NCI-H1417 treated with DMSO at 0.1 percent for 48 hours (cell line): ENCODE results near the gene CCT3.
A peak's percentile ranks its signal among the peaks of the same experiment; 100 is the strongest.
"Not testable (repeated sequence)": the region's sequence is repeated elsewhere in the genome, so short reads cannot be mapped to it uniquely, and the experiment has no call there.

Source experiments
- DNase-seq: peaks from one replicate; lab custom pipeline; 2025; lab: John Stamatoyannopoulos, UW

The CCT3 gene

DNA sequence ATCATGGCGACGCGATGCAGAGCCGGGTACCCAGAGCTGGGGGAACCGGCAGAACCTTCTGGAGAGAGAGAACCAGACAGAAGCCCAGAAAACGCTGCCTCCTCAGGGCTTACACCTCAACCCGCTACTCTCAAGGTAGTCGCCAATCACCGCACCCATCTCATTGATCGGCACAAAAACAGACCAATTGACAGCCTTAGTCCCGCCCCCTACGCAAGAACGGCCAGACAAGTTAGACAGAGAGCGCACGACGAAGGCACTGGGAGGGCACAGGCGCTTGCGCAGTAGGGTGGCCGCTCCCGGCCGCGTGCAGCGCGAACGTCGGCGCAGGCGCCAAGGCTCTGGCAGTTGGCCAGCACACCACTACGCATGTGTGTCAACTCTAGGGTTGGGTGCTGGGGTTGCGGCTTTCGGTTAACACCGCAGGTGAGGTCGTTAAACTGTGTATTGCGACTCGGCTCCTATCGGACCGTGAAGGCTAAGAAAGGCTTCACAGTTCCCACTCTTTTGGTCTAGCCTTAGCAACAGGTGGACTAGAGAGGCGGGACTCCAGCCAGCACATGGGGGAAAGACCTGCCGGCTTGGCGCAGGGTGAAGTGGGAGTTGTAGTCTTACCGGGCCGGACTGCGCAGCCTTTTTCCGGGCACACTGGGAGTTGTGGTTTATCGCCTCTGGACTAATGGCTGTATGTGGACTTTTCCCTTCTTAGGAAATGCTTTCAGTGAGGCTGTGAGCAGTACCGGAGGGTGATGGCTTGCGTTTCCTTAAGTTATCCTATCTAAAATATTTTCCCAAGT, at the start of gene CCT3, which contains the start of gene TSACC:
TSS of gene CCT3 (minus strand) at position 113 of the 797 bp plus-strand sequence. CDS start at position 5, 108 bp downstream.
TSS of gene TSACC (plus strand) at position 347 of the 797 bp plus-strand sequence. CDS start 1,232 bp downstream, outside the sequence.
- DNase-seq: peak; percentile 99

DNA sequence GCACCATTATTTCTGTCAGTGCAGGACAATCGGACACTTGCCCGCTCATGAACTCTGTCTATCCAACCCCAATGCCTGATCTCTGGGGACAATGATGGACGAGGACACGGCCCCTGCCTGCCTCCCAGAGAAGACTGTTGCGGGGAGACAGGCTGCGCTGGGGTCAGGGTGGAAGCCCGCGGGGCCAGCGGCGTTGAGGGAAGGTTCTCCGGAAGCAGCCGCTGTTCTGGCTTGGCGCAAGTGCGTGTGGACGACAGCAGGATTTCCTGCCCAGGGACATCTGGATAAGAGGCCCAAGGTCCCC, 49.7 kb upstream of the CCT3 start:
- no peak for DNase-seq

DNA sequence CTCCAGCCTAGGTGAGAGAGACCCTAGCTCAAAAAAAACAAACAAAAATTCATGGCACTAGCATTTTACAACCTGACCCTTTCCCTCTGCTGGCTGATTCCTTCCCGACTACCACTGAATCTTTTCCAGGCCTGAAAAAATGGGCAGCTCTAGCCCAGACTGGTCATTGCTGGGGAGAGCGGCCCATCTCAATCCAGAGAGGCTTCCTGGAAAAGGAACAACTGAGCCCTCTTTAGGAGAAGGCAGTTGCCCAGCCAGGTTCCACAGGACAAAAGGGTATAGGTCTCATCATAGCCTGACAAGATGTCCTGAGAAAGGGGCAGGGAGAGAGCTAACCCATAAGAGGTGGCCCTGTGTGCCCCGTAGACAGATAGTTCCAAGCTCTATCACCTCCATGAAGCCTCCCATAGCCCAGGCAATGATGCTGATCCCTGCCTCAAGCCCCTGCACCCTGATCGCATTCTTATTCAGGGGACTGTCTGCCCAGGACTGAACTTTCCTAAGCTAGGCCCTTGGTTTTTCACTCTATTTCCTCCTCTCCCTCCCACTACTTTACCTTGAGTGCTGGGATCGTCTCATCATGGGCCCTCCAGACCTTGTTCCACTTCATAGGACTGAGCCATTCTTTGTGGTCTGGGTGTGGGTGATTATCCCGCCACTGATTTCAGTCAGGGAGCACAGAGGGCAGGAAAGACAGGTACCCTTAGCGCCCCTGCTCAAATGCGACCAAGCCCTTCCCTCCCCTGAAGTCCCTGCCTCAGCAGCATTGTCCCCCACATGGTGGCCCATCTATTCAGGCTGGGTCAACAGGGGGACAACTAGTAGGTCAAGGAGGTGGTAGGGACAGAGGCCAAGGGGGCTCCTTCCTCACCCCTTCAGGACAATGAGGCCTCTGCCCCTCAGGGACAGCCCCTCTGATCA, 49.1 kb upstream of the CCT3 start:
- DNase-seq: no peak

DNA sequence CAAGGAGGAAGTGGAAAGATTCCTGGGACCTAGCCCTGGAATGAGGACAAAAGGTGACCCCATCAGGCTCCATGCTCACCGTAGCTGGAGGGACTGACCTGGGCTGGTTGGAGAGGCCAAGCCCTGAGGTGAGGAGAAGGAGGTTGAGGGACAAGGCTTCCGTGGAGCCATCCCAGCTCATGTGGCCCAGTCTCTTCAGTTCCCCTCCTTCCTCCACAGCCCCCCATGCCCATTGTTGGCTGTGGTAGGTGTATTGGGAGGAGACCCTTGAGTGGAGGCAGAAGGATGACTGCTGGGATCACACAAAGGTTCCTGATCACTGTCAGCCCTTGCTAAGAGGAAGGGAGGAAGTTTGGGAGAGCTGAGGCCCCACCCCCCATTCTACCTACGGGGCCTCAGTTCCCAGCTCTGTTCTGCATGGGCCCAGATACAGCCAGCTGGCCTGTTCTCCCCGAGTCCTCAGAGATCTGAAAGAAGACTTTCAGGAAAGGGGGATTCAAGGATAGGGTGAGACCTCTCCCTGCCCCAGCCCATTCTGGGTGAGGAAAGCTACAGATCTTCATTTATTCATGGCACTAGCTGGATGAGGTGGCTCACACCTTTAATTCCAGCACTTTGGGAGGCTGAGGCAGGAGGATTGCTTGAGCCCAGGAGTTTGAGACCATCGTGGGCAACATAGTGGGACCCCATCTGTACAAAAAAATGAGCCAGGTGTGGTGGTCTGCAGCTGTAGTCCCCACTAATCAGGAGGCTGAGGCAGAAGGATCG, 48.2 kb upstream of the CCT3 start:
- DNase-seq: no peak

DNA sequence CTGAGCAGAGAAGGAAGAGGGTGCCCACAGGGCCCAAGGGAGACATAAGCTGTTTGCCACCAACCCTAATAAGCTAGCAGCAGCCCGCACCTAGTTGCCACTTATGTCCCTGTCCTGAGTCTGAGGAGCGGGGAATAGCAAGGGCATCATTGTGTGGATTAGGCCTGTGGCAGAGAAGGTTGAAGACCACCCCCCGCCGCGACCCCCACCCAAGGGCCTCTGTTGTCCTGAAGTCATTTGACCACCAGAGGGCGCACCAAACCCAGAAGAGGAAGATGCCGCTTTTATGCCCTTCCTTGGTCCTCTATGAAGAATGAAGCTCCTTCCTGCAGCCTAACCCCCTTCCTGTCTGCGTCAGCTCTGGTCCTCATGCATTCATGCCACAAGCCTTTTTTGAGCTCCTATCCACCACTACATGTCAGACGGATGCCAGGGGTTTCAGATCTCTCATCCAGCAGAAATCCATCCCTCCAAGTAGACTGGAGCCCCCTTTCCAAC, 47.5 kb upstream of the CCT3 start:
- DNase-seq: peak; percentile 19

DNA sequence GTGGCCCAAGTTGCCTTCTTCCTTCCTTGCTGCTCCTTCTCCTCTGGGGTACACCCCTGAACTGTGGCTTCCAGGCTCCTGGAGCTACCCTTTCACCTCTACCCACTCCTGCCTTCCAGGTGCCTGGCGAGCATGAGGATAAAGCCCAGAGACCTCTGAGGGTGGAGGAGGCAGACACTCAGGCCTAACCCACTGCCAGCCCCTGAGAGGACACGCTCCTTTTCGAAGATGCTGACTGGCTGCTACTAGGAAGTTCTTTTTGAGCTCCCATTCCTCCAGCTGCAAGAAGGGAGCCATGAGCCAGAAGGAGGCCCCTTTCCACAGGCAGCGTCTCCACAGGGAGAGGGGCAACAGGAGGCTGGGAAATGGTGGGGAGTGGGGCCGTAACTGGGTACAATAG, 46.6 kb upstream of the CCT3 start:
- DNase-seq: no peak

DNA sequence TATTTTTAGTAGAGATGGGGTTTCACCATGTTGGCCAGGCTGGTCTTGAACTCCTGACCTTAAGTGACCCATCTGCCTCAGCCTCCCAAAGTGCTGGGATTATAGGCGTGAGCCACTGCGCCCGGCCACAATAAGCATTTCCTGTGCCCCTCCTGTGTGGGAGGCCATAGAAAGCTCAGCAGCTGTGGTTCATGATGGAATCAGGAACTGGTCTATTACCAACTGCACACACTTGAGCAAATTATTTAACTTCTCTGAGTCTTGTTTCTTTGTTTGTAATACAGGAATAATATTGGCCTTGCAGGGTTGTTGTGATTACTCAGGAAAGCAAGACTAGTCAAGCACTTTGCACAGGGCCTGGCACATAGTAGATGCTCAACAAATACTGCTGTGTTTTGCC, 45.9 kb upstream of the CCT3 start:
- no peak for DNase-seq

DNA sequence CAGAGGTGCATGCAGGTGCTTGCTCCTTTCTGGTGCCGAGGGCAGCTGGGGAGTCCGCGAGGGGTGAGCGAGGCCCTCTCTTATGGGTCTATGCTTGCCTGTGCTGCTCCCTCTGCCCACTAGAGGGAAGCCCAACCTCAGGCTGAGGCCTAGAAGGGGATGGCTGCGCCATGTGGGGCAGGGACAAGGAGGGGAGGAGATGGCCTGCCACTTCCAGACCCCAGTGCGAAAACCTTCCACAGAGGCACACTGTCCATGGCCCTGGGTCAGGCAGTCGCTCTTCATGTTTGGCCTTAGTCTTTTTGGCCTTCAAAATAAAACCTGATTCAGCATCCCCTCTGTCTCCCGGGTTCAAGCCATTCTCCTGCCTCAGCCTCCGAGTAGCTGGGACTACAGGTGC, 44.9 kb upstream of the CCT3 start:
- DNase-seq: no peak

DNA sequence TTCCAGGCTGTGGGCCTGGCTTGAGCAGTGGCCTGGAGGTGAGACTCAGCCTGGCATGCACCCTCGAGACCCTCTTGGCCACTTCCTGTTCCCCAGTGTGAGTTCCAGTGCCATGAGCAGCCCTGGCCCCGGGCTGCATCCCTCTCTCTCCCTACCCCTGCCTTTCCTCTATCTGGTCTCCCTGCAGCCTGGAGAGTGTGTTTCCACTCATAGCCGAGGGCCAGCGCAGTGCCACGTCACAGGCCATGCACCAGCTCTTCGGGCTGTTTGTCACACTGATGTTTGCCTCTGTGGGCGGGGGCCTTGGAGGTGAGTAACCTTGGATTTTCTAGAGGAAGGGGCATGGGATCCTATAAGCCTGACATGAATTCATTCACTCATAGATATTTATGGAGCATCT, 44.5 kb upstream of the CCT3 start:
- DNase-seq: no peak

DNA sequence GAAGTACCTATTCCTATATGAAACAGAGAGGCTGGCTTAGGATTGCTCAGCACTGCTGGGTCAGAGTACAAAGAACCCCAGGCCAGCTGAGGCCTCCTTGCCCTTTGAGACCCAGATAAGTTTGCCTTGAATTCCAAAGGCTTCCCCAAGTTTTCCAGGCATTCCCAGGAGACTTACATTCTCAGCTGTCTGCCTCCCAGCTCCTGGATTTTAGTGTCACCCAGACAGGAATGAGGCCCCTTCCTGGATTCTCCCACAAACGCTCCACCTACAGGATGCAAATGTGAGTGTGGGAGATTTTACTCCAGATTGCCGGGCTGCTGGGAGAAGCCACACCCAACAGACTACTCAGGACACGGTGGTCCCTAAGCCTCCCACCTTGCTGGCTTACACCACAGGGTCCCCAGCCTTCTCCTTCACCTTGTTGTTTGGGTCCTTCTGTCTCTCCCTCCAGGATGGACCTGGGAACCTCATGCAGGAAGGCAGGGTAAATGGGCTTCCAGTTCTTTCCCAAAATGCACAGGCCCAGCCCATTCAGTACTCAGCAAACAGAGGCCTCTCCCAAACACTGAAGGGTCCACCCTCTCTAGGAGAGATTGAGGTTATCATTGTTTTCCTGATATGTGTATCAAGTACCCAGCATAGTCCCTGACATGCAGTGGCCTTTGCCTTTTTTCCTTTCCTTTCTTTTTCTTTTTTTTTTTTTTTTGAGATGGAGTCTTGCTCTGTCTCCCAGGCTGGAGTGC, 41.5 kb upstream of the CCT3 start:
- no peak for DNase-seq

DNA sequence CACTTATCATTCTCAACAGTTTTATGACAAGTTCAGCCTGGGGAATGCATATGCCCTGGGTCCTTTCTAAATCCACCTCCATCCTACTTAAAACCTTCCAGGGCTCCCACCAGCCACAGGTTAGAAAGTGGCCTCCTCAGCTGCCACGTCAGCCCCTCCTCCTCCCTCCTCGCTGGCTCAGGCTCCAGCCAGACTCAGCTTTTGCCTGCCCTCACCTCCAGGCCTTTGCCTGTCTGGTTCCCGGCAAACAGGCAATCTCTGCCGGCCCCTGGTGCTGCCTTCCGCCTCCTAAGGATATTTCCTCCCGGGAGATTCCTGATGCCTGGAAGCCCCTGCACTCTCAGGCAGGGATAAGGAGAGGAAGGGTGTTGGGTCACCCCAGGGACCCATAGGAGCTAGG, 40.5 kb upstream of the CCT3 start:
- no peak for DNase-seq

DNA sequence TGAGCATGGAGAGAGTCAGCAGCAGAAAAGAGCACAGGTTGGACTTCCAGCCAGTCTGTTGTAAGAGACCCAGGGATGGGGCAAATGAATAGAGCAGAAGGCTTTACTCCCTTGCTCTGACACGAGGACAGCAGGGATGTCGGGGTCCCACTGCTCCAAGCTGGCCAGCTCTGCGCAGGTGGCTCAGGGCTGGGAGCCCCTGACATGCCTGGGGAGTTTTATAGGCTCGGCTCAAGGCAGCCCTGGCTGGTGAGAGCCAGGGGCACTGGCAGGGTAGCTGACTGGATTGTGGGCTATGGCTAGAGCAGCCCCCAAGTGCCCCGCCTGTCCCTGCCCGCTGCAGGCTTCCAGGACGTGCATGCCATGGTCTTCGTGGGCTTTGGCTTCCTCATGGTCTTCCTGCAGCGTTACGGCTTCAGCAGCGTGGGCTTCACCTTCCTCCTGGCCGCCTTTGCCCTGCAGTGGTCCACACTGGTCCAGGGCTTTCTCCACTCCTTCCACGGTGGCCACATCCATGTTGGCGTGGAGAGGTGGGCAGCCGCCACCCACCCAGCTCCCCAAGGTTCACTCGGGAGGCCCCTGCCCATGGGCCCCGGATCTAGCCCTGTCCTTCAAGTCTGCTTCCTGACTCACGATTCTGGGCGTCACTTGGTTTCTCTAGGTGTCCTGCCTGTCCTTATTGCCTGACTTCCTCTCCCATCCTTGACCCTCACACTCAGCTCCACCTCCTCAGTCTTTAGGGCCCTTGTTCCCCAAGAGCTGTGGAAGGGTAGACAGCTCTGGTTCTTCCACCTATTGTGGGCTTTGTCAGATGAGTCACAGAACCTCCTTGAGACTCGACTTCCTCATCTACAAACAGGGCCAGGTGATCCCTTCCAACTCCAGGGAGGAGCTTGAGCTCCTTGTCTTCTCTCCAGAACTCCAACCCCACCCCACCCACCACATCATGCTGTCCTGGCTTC, 39.1 kb upstream of the CCT3 start:
- DNase-seq: no peak

DNA sequence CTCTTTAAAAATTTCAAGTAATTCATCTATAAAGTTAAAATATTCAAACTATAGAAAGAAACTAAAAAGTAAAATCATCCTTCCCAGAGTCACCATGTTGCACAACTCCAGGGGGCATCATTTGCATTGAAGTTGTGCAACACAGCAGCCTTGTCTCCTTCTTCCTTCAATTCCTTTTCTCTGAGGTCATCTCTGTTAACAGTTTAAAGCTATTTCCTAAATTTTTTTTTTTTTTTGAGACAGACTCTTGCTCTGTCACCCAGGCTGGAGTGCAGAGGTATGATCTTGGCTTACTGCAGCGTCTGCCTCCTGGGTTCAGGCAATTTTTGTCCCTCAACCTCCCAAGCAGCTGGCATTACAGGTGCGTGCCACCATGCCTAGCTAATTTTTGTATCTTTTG, 38.1 kb upstream of the CCT3 start:
- no peak for DNase-seq

DNA sequence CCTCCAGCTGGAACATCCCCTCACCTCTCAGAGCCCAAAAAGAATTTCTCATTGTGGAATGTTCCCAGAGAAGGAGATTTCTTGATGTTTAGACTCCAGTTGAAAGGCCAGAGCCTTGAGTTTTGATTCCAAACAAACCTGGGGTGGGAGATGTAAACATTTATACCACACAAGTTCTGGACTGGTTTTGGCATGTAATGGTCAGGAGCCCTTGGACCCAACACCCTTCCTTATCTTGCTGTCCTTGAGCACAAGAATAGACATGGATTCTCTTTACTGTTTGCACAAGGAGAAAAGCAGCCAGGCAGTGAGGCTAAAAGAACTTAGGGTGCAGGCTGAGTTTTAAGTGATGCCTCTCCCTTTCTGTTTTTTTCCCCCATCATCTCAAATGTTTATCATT, 35.5 kb upstream of the CCT3 start:
- no peak for DNase-seq

DNA sequence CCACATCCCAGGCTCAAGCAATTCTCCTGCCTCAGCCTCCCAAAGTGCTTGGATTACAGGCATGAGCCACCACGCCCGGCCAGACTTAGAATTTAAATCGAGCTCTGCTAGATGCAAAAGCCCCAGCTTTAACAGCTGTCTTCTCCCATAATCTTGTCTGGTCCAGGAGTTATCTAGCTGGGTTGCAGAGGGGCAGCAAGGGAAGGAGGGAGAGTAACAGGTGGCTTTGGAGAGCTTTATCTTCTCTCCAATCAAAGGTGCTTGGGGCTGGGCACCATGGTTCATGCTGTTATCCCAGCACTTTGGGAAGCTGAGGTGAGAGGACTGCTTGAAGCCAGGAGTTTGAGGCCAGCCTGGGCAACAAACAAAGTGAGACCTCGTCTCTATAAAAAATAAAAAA, 34.8 kb upstream of the CCT3 start:
- no peak for DNase-seq

DNA sequence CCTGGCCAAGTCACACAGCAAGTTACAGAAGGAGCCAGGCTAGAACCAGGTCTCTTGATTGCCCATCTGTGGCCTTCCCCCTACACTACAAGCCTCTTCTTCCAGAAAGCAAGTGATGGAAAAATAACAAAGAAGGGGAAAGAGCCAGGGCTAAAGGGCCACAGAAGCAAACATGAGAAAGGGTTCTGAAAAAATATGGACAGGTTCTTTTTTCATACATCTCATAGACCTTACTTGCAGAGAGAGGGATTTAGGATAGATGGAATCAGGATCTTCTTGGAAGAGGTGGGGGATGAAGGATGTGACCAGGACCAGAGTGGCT, 34.1 kb upstream of the CCT3 start:
- no peak for DNase-seq

DNA sequence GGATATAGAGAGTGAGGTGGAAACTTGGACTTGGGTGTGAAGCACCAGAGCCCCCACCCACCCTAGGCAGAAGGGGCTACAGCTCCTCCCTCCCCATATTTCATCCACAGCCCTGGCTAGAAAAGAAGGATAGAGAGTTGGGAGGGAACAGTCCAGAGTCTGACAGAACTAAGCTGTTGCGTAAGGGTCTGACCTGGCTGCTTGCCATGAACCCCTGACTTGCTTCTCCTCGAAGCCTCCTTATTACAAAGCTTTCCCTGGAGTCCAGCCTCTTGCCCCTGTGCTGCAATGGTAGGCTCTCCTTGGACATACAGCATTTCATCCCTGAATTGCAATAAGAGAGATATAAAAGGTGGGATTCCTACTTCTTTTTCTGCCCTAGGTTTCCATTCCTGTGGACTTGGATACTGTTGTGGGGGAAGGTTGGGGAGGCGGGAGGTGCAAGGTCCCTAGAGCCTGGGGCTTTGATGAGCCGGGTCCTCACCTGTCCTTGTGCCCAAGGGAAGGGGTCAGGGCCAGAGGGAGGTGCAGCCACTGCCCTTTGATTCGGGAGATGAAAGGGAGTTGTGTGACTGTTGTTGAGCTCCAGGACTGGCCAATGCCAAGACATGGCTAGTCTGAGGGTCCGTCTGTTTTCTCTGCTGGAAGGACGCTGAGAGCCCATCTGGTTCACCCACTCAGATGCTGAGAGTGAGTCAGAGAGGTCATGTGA, 33.6 kb upstream of the CCT3 start:
- no peak for DNase-seq

DNA sequence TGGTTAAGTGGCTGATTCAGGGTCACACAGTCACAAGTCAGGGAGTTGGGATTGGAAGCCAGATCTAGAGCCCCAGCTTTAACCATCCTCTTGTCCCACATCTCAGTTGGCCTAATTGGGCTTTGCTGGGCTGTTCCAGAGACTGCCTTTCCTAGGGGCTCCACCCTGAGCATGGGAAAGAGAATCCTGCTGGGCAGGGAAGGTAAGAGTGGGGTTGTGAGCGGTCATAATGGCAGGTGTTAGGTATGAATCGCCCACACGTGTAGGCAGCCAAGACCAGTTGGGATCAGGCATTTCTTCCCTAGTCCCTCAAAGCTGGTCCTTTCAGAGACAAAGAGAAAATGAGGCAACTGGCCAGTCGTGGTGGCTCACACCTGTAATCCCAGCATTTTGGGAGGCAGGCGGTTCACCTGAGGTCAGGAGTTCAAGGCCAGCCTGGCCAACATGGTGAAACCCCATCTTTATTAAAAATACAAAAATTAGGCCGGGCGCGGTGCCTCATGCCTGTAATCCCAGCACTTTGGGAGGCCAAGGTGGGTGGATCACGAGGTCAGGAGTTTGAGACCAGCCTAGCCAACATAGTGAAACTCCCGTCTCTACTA, 31.7 kb upstream of the CCT3 start:
- DNase-seq: not testable (repeated sequence)

DNA sequence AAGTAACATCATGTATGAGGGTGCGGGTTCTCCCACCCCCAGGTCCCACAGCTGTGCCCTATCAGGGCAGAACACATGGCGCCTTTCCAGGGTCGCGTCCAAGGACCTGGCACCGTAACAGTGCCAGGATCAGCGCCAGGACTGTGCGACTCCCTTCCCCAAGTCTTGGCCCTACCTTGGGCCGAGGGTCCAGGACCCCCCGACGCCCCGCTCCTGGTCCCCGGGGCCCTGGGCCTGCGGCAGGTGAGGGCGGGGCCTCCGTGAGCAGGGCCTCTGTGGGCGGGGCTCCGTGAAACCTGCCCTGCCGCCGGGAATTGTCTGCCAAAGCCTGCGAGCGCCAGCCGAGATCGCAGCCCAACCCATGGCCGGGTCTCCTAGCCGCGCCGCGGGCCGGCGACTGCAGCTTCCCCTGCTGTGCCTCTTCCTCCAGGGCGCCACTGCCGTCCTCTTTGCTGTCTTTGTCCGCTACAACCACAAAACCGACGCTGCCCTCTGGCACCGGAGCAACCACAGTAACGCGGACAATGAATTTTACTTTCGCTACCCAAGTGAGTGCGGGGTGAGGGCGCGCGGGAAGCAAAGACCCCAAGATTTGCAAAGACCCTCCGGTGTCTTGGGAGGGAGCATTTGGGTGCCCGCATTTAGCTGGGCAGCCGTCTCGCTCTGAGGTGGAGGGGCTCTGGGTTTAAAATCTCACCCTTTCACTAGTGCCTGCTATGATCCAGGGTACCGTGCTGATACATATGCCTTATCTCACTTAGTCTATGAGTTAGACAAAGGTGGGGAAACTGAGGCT, 31.0 kb upstream of the CCT3 start, which contains the start of gene RHBG:
TSS of gene RHBG (plus strand) at position 323 of the 796 bp plus-strand sequence. CDS start at position 362, 39 bp downstream.
- DNase-seq: no peak
